ENCODE measurements around the gene ENPP5.

The ENPP5 gene

GRCh38 chr6:46199387-46199786 is 28.6 kb upstream of the ENPP5 start:
- TF ChIP-seq CTCF (conservative IDR thresholded peaks at IDR 0.05): no peak
- H3K27ac ChIP-seq: no peak overlapping the region

- no peak overlapping the region for H3K27ac ChIP-seq
- no peak for TF ChIP-seq CTCF (conservative IDR thresholded peaks at IDR 0.05)
These were observed 21.2 kb upstream of the ENPP5 start for GRCh38 chr6:46191961-46192360.

DNA sequence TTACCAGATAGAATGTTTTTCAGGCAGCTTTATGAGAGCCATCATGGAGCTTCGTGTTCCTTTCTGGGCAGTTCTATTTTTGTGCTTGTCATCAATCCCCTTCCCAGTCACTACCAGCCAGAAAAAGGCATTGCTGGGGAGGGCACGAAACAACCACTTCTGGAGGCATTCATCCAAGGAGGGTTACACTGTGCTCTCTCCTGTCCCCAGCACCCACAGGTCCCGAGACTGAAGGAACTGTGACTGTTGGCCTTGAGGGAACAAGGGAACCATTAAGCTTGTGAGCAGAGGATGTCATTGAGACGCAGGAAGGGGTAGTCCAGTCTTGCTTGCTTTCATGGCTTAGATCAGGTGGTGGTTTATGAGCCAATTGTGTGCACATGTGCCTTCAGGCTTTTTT is 20.1 kb upstream of the ENPP5 start:
- H3K27ac ChIP-seq: no peak overlapping the region
- TF ChIP-seq CTCF (conservative IDR thresholded peaks at IDR 0.05): no peak

- no peak overlapping the region; the same call in 1 of the 2 replicates for H3K27ac ChIP-seq
- no peak for TF ChIP-seq CTCF (conservative IDR thresholded peaks at IDR 0.05)
These were observed 18.9 kb upstream of the ENPP5 start for GRCh38 chr6:46189726-46190125.

DNA sequence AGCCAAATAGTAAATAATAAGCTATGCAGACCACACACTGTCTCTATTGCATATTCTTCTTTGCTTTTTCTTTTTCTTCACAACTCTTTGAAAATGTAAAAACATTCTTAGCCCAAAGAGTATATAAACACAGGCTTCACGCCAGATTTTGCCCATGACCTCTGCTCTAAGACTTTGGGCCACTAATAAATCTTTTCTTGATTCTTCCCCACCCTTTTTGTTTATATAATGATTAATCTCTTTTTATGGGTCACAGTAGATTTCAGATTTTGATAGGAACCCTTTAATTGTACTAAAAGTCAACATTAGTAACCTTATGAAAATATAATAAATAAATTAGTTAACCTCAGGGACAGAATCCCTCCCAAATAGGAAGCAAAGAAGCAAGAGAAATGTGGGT is 15.8 kb upstream of the ENPP5 start:
- peak overlapping the region; percentile 77 for H3K27ac ChIP-seq
- TF ChIP-seq CTCF (conservative IDR thresholded peaks at IDR 0.05): no peak

- no peak for TF ChIP-seq CTCF (conservative IDR thresholded peaks at IDR 0.05)
- no peak overlapping the region for H3K27ac ChIP-seq
These were observed 13.3 kb upstream of the ENPP5 start for GRCh38 chr6:46184114-46184513.

GRCh38 chr6:46175976-46176375 is 5.2 kb upstream of the ENPP5 start:
- no peak overlapping the region for H3K27ac ChIP-seq
- TF ChIP-seq CTCF (conservative IDR thresholded peaks at IDR 0.05): no peak

- TF ChIP-seq CTCF (conservative IDR thresholded peaks at IDR 0.05): no peak
- no peak overlapping the region for H3K27ac ChIP-seq
These were observed 4.7 kb upstream of the ENPP5 start for GRCh38 chr6:46175446-46175845.

Measured in VCaP (cell line).